Brain microvascular endothelial cell (primary cell): Measurements from ENCODE around the gene GNA15.

Experiments
- DNase-seq: peaks from one replicate; pipeline ENCODE4 v3.0.0-alpha.2; 2020
- H3K27ac ChIP-seq: fragments of 250-450 bp; sonication (Bioruptor Pico); 2 replicates; pipeline ENCODE4 v1.5.1; 2020; ENCODE audit warnings: mild to moderate bottlenecking, moderate library complexity
- H3K27me3 ChIP-seq: fragments of 250-450 bp; sonication (Bioruptor Pico); replicated peaks from 2 replicates; pipeline ENCODE4 v1.5.1; 2020; ENCODE audit warnings: mild to moderate bottlenecking
- H3K36me3 ChIP-seq: fragments of 250-450 bp; sonication (Bioruptor Pico); replicated peaks from 2 replicates; pipeline ENCODE4 v1.5.1; 2020; ENCODE audit warnings: mild to moderate bottlenecking
- H3K4me3 ChIP-seq: 2 replicates; pipeline ENCODE4 v1.5.1; 2011; ENCODE audit warnings: low read depth, mild to moderate bottlenecking, control low read depth, low read length, moderate library complexity
- CTCF ChIP-seq: IDR thresholded peaks from 2 replicates; pipeline ENCODE4 v1.5.1; 2011; ENCODE audit warnings: low read depth, mild to moderate bottlenecking, moderate library complexity, low read length, control low read depth, inconsistent platforms; ENCODE audit errors: missing control alignments
- in situ Hi-C: cut with HindIII; loops from 2 replicates; pipeline ENCODE4 v1.10.0; 2017; ENCODE audit warnings: low sequenced_read_pairs, low pct_ligation_motif_present

GNA15 gene

GRCh38 chr19:3206216-3206953, 70.6 kb downstream of the GNA15 start:
- in situ Hi-C loops: no loop called here
- DNase-seq: no peak

GRCh38 chr19:3207461-3208242, 71.8 kb downstream of the GNA15 start:
- Histone ChIP-seq H3K27ac (no peak overlapping the region), H3K36me3 (peaks cover 27% of the 10 kb centered on the region), H3K4me3 (no peak overlapping the region), H3K27me3 (no peaks in the 10 kb centered on the region)
- no peak for DNase-seq
- TF ChIP-seq CTCF: no peak
- in situ Hi-C loops: no loop called here

More at GRCh38 chr19:3206216-3206953, 70.6 kb downstream of the GNA15 start:
- H3K27ac ChIP-seq: no peak overlapping the region
- peaks cover 27% of the 10 kb centered on the region for H3K36me3 ChIP-seq
- no peak for TF ChIP-seq CTCF
- H3K27me3 ChIP-seq: no peaks in the 10 kb centered on the region
- no peak overlapping the region for H3K4me3 ChIP-seq

- in situ Hi-C loops: no loop called here
- no peak for DNase-seq
- Histone ChIP-seq H3K4me3 (no peak overlapping the region), H3K27me3 (no peaks in the 10 kb centered on the region), H3K27ac (no peak overlapping the region), H3K36me3 (peaks cover 27% of the 10 kb centered on the region)
- no peak for TF ChIP-seq CTCF
These were observed 72.7 kb downstream of the GNA15 start for GRCh38 chr19:3208317-3209207.

GRCh38 chr19:3210347-3211017, 74.6 kb downstream of the GNA15 start:
- DNase-seq: peak; percentile 22
- peaks cover 21% of the 10 kb centered on the region for H3K36me3 ChIP-seq
- H3K4me3 ChIP-seq: no peak overlapping the region
- H3K27ac ChIP-seq: no peak overlapping the region
- H3K27me3 ChIP-seq: no peaks in the 10 kb centered on the region
- peak; percentile 86 for TF ChIP-seq CTCF
- in situ Hi-C loops: no loop called here

- no peak for TF ChIP-seq CTCF
- in situ Hi-C loops: no loop called here
- H3K27me3 ChIP-seq: no peaks in the 10 kb centered on the region
- no peak for DNase-seq
- peaks cover 20% of the 10 kb centered on the region for H3K36me3 ChIP-seq
- no peak overlapping the region for H3K27ac ChIP-seq
- no peak overlapping the region for H3K4me3 ChIP-seq
These were observed 75.4 kb downstream of the GNA15 start for GRCh38 chr19:3211191-3211590.
